ENCODE results near the gene IGSF9B.
A peak's percentile ranks its signal among the peaks of the same experiment; 100 is the strongest.

Gene IGSF9B

DNA sequence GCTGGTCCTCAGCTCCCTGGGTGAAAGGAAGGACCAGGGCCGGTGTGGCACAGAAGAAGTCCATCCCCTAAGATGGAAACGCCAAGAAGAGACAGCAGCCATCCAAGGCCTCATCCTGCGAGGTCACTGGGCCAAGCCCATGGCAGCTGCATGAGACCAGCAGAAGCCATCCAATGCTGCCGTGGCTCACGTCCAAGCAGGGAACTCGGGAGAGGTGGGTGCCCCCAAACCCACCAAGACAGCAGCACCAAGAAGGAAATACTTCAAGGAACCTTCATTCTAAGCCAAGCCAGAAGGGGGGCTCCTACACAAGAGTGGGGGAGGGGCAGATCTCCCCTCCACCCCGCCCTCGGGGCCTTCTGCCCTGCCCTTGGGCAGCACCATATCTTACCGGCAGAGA lies 49.6 kb downstream of the IGSF9B start:
- peaks cover 0 to under 1% (median 0%) of the 10 kb centered on the region in 3 experiments for H3K27me3 ChIP-seq (ENCODE audit: control insufficient read depth in 3 of 3, insufficient read depth in 3 of 3, low read depth in 1 of 3, low read length in 3 of 3)
- peaks cover 0 to under 1% of the 10 kb centered on the region in 2 donors for H3K9me3 ChIP-seq (replicated peaks in 1 of 2; ENCODE audit: control insufficient read depth in 2 of 2, insufficient read depth in 1 of 2, low read depth in 1 of 2, low read length in 2 of 2)
- no peaks in the 10 kb centered on the region for H3K4me1 ChIP-seq (ENCODE audit: control insufficient read depth in 2 of 2, insufficient read depth in 1 of 2, low read depth in 1 of 2, low read length in 2 of 2)
- no peak overlapping the region for H3K4me2 ChIP-seq (ENCODE audit: insufficient read depth, low read length, poor library complexity, severe bottlenecking)
- H2BK12ac ChIP-seq (ENCODE audit: low read length) = no peak overlapping the region
- H3K4ac ChIP-seq (ENCODE audit: low read length) = no peak overlapping the region
- no peak overlapping the region for H3K4me3 ChIP-seq (ENCODE audit: low read length in 2 of 2)
- H3K23ac ChIP-seq (ENCODE audit: low read depth, low read length, poor library complexity) = no peak overlapping the region
- no peak overlapping the region for H3K27ac ChIP-seq (replicated peaks; ENCODE audit: low read length)
- no CpG with 5 or more reads among the region's 9 CpGs for WGBS, 2 donors (ENCODE audit: extremely low coverage in 2 of 2, insufficient read length in 2 of 2, insufficient replicate concordance in 1 of 2)
- no peak overlapping the region for H4K8ac ChIP-seq (ENCODE audit: low read depth, low read length)
- H2BK5ac ChIP-seq (ENCODE audit: low read length) = no peak overlapping the region
- peaks cover 2 to 23% of the 10 kb centered on the region in 2 donors for H3K36me3 ChIP-seq (replicated peaks in 1 of 2; ENCODE audit: control insufficient read depth in 2 of 2, insufficient read depth in 2 of 2, low read length in 2 of 2)
- H3K9ac ChIP-seq (ENCODE audit: low read depth, low read length, poor library complexity) = no peak overlapping the region
- H3K79me1 ChIP-seq (ENCODE audit: low read depth, low read length) = no peaks in the 10 kb centered on the region
- H2BK15ac ChIP-seq (ENCODE audit: low read length) = no peak overlapping the region
- no peak overlapping the region for H4K91ac ChIP-seq (ENCODE audit: low read depth, low read length, poor library complexity)
- H2AFZ ChIP-seq (ENCODE audit: low read length) = no peak overlapping the region
- DNase-seq (ENCODE audit: low spot score) = no peak
- H2BK120ac ChIP-seq (ENCODE audit: low read depth, low read length) = no peak overlapping the region
- no peak overlapping the region for H2AK5ac ChIP-seq (ENCODE audit: low read depth, low read length)
- no peak overlapping the region for H3K18ac ChIP-seq (ENCODE audit: low read length)
- H3K14ac ChIP-seq (ENCODE audit: low read length) = no peak overlapping the region

DNA sequence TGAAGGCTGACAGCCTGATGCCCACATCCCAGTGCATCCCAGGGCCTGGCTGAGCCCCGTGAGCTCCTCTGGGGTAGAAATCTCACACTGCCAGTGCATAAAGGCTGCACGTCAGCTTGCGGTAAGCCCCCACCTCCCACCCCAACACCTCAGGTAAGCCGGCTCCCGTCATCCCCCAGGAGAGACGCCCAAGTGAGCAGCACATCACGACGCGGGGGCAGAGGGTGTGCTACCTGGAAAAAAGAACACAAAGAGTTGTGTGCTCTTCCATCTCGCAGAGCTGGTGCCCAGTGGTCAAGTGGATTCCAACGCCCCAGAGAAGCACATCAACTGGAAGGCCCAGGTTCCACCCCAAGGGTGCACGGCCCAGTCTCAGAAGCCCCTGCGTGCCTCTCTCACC lies 50.0 kb downstream of the IGSF9B start:
- H3K23ac ChIP-seq (ENCODE audit: low read depth, low read length, poor library complexity) = no peak overlapping the region
- H3K4me2 ChIP-seq (ENCODE audit: insufficient read depth, low read length, poor library complexity, severe bottlenecking) = no peak overlapping the region
- WGBS, 2 donors (ENCODE audit: extremely low coverage in 2 of 2, insufficient read length in 2 of 2, insufficient replicate concordance in 1 of 2) = no CpG with 5 or more reads among the region's 13 CpGs
- H4K91ac ChIP-seq (ENCODE audit: low read depth, low read length, poor library complexity) = no peak overlapping the region
- H3K14ac ChIP-seq (ENCODE audit: low read length) = no peak overlapping the region
- H2BK15ac ChIP-seq (ENCODE audit: low read length) = no peak overlapping the region
- H3K27ac ChIP-seq (replicated peaks; ENCODE audit: low read length) = no peak overlapping the region
- no peak overlapping the region for H3K4ac ChIP-seq (ENCODE audit: low read length)
- DNase-seq (ENCODE audit: low spot score) = no peak
- no peak overlapping the region for H2AFZ ChIP-seq (ENCODE audit: low read length)
- no peak overlapping the region for H3K4me3 ChIP-seq (ENCODE audit: low read length in 2 of 2)
- peaks cover 3% of the 10 kb centered on the region for H3K79me1 ChIP-seq (ENCODE audit: low read depth, low read length)
- H3K18ac ChIP-seq (ENCODE audit: low read length) = no peak overlapping the region
- no peak overlapping the region for H2BK12ac ChIP-seq (ENCODE audit: low read length)
- H3K4me1 ChIP-seq (ENCODE audit: control insufficient read depth in 2 of 2, insufficient read depth in 1 of 2, low read depth in 1 of 2, low read length in 2 of 2) = peaks cover 0 to 2% of the 10 kb centered on the region in 2 donors
- no peak overlapping the region for H4K8ac ChIP-seq (ENCODE audit: low read depth, low read length)
- H3K36me3 ChIP-seq (replicated peaks in 1 of 2; ENCODE audit: control insufficient read depth in 2 of 2, insufficient read depth in 2 of 2, low read length in 2 of 2) = peaks cover 5 to 23% of the 10 kb centered on the region in 2 donors
- no peak overlapping the region for H2BK5ac ChIP-seq (ENCODE audit: low read length)
- H3K27me3 ChIP-seq (ENCODE audit: control insufficient read depth in 3 of 3, insufficient read depth in 3 of 3, low read depth in 1 of 3, low read length in 3 of 3) = peaks cover 0 to 4% (median 0%) of the 10 kb centered on the region in 3 experiments
- H3K9me3 ChIP-seq (replicated peaks in 1 of 2; ENCODE audit: control insufficient read depth in 2 of 2, insufficient read depth in 1 of 2, low read depth in 1 of 2, low read length in 2 of 2) = peaks cover 0 to 5% of the 10 kb centered on the region in 2 donors
- no peak overlapping the region for H2AK5ac ChIP-seq (ENCODE audit: low read depth, low read length)
- no peak overlapping the region for H2BK120ac ChIP-seq (ENCODE audit: low read depth, low read length)
- H3K9ac ChIP-seq (ENCODE audit: low read depth, low read length, poor library complexity) = no peak overlapping the region

DNA sequence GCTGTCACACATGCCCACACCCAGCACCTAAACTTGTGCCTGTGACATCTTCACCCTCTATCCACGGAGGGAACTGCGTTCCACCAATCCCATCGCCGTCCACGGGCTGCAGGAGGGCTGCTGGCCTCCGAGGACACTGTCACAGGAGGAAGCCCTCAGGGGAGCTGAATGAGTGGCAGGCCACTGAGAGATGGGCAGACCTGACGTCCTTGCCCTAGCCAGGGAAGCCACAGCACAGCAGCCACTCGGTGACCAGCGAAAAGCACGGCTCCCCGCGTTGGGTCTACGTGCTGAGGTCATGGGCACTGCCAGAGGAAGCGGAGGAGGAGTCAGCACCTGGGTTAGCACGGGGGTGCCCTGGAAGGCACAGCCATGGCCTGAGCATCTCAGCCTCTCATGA lies 50.5 kb downstream of the IGSF9B start:
- H2BK120ac ChIP-seq (ENCODE audit: low read depth, low read length) = no peak overlapping the region
- H2AK5ac ChIP-seq (ENCODE audit: low read depth, low read length) = no peak overlapping the region
- peaks cover 0 to 4% (median 0%) of the 10 kb centered on the region in 3 experiments for H3K27me3 ChIP-seq (ENCODE audit: control insufficient read depth in 3 of 3, insufficient read depth in 3 of 3, low read depth in 1 of 3, low read length in 3 of 3)
- H3K4ac ChIP-seq (ENCODE audit: low read length) = no peak overlapping the region
- no peak overlapping the region for H3K23ac ChIP-seq (ENCODE audit: low read depth, low read length, poor library complexity)
- H3K18ac ChIP-seq (ENCODE audit: low read length) = no peak overlapping the region
- H3K36me3 ChIP-seq (replicated peaks in 1 of 2; ENCODE audit: control insufficient read depth in 2 of 2, insufficient read depth in 2 of 2, low read length in 2 of 2) = peaks cover 5 to 20% of the 10 kb centered on the region in 2 donors
- H3K14ac ChIP-seq (ENCODE audit: low read length) = no peak overlapping the region
- no peak overlapping the region for H4K8ac ChIP-seq (ENCODE audit: low read depth, low read length)
- H3K9ac ChIP-seq (ENCODE audit: low read depth, low read length, poor library complexity) = no peak overlapping the region
- DNase-seq (ENCODE audit: low spot score) = no peak
- H3K27ac ChIP-seq (replicated peaks; ENCODE audit: low read length) = no peak overlapping the region
- H3K4me1 ChIP-seq (ENCODE audit: control insufficient read depth in 2 of 2, insufficient read depth in 1 of 2, low read depth in 1 of 2, low read length in 2 of 2) = peaks cover 0 to 2% of the 10 kb centered on the region in 2 donors
- H2AFZ ChIP-seq (ENCODE audit: low read length) = no peak overlapping the region
- no CpG with 5 or more reads among the region's 15 CpGs for WGBS, 2 donors (ENCODE audit: extremely low coverage in 2 of 2, insufficient read length in 2 of 2, insufficient replicate concordance in 1 of 2)
- H3K9me3 ChIP-seq (replicated peaks in 1 of 2; ENCODE audit: control insufficient read depth in 2 of 2, insufficient read depth in 1 of 2, low read depth in 1 of 2, low read length in 2 of 2) = peaks cover 0 to 7% of the 10 kb centered on the region in 2 donors
- H2BK15ac ChIP-seq (ENCODE audit: low read length) = no peak overlapping the region
- H3K4me3 ChIP-seq (ENCODE audit: low read length in 2 of 2) = peak overlapping the region in 1 of 2 donors; percentile 38
- no peak overlapping the region for H4K91ac ChIP-seq (ENCODE audit: low read depth, low read length, poor library complexity)
- peaks cover 3% of the 10 kb centered on the region for H3K79me1 ChIP-seq (ENCODE audit: low read depth, low read length)
- H2BK12ac ChIP-seq (ENCODE audit: low read length) = no peak overlapping the region
- no peak overlapping the region for H2BK5ac ChIP-seq (ENCODE audit: low read length)
- H3K4me2 ChIP-seq (ENCODE audit: insufficient read depth, low read length, poor library complexity, severe bottlenecking) = no peak overlapping the region

DNA sequence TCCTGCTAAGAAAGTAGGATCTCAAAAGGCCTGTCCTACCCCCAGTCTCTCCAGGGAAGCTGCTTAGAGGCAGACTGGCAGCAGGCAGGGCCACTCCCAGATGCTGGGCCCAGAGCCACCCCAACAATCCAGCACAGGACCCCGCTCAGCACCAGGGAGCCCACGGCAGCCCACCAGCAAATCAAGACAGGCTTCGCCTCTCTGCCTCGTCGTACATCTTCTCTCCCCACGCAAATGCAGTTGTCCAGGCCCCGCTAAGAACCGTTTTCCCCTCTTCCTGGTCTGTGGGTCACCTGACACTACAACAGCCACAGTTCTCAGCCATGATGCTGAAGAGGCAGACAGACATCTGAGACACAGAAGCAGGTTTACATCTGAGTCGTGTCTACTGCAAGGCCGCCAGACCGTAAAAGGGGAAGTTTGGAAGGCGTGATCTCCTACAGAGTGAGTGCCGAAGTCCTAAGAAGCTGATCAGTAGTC lies 51.1 kb downstream of the IGSF9B start:
- H2AFZ ChIP-seq (ENCODE audit: low read length) = no peak overlapping the region
- H3K18ac ChIP-seq (ENCODE audit: low read length) = no peak overlapping the region
- no peak overlapping the region for H2BK120ac ChIP-seq (ENCODE audit: low read depth, low read length)
- peaks cover 0 to 7% of the 10 kb centered on the region in 2 donors for H3K9me3 ChIP-seq (replicated peaks in 1 of 2; ENCODE audit: control insufficient read depth in 2 of 2, insufficient read depth in 1 of 2, low read depth in 1 of 2, low read length in 2 of 2)
- peaks cover 3% of the 10 kb centered on the region for H3K79me1 ChIP-seq (ENCODE audit: low read depth, low read length)
- H3K4me2 ChIP-seq (ENCODE audit: insufficient read depth, low read length, poor library complexity, severe bottlenecking) = no peak overlapping the region
- peak overlapping the region in 1 of 2 donors; percentile 38 for H3K4me3 ChIP-seq (ENCODE audit: low read length in 2 of 2)
- H2BK5ac ChIP-seq (ENCODE audit: low read length) = no peak overlapping the region
- no peak overlapping the region for H2BK12ac ChIP-seq (ENCODE audit: low read length)
- H3K27me3 ChIP-seq (ENCODE audit: control insufficient read depth in 3 of 3, insufficient read depth in 3 of 3, low read depth in 1 of 3, low read length in 3 of 3) = peaks cover 0 to 4% (median 0%) of the 10 kb centered on the region in 3 experiments
- no CpG with 5 or more reads among the region's 13 CpGs for WGBS, 2 donors (ENCODE audit: extremely low coverage in 2 of 2, insufficient read length in 2 of 2, insufficient replicate concordance in 1 of 2)
- no peak for DNase-seq (ENCODE audit: low spot score)
- peaks cover 5 to 20% of the 10 kb centered on the region in 2 donors for H3K36me3 ChIP-seq (replicated peaks in 1 of 2; ENCODE audit: control insufficient read depth in 2 of 2, insufficient read depth in 2 of 2, low read length in 2 of 2)
- peaks cover 0 to 2% of the 10 kb centered on the region in 2 donors for H3K4me1 ChIP-seq (ENCODE audit: control insufficient read depth in 2 of 2, insufficient read depth in 1 of 2, low read depth in 1 of 2, low read length in 2 of 2)
- no peak overlapping the region for H4K91ac ChIP-seq (ENCODE audit: low read depth, low read length, poor library complexity)
- no peak overlapping the region for H2AK5ac ChIP-seq (ENCODE audit: low read depth, low read length)
- no peak overlapping the region for H3K4ac ChIP-seq (ENCODE audit: low read length)
- H3K27ac ChIP-seq (replicated peaks; ENCODE audit: low read length) = no peak overlapping the region
- H4K8ac ChIP-seq (ENCODE audit: low read depth, low read length) = no peak overlapping the region
- H3K14ac ChIP-seq (ENCODE audit: low read length) = no peak overlapping the region
- H3K23ac ChIP-seq (ENCODE audit: low read depth, low read length, poor library complexity) = no peak overlapping the region
- no peak overlapping the region for H2BK15ac ChIP-seq (ENCODE audit: low read length)
- H3K9ac ChIP-seq (ENCODE audit: low read depth, low read length, poor library complexity) = no peak overlapping the region
